Stimulated activated CD4-positive, alpha-beta T cell treated with anti-CD3 and anti-CD28 coated beads, Interleukin-15, amount 100 ng/mL, for 1 hour (primary cell): ENCODE data around the gene LPIN1.

Experiments
- DNase-seq, 2 donors: peaks; one replicate each; pipeline ENCODE4 v3.0.0-alpha.2; 2020; ENCODE audit warnings: low read depth in 1 of 2, low spot score in 1 of 2

LPIN1 gene

GRCh38 chr2:11746376-11746806 lies at the start of gene LPIN1:
Gene LPIN1, plus strand, starts transcription at chr2:11746632. Its CDS starts 18,910 bp downstream, at chr2:11765542.
- DNase-seq, result peak; percentile 80 to 84

- no peak for DNase-seq
Observed at GRCh38 chr2:11696736-11697102, 49.7 kb upstream of the LPIN1 start.

GRCh38 chr2:11697103-11697871 lies 49.1 kb upstream of the LPIN1 start:
- no peak for DNase-seq

GRCh38 chr2:11698009-11698922 lies 48.2 kb upstream of the LPIN1 start:
- DNase-seq, result no peak

- no peak for DNase-seq
Observed at GRCh38 chr2:11699686-11700670, 46.5 kb upstream of the LPIN1 start.

- DNase-seq, result no peak
Observed at GRCh38 chr2:11701206-11701605, 45.2 kb upstream of the LPIN1 start.

GRCh38 chr2:11701751-11702301 lies 44.6 kb upstream of the LPIN1 start:
- no peak for DNase-seq

- DNase-seq, result no peak
Observed at GRCh38 chr2:11702946-11703345, 43.5 kb upstream of the LPIN1 start.

GRCh38 chr2:11703700-11704099 lies 42.7 kb upstream of the LPIN1 start:
- DNase-seq, result no peak

- no peak for DNase-seq
Observed at GRCh38 chr2:11705063-11705462, 41.4 kb upstream of the LPIN1 start.

GRCh38 chr2:11705711-11706110 lies 40.7 kb upstream of the LPIN1 start:
- DNase-seq, result no peak

GRCh38 chr2:11708106-11708505 lies 38.3 kb upstream of the LPIN1 start:
- DNase-seq, result no peak

GRCh38 chr2:11709293-11709692 lies 37.1 kb upstream of the LPIN1 start:
- no peak for DNase-seq

GRCh38 chr2:11710210-11710609 lies 36.2 kb upstream of the LPIN1 start:
- DNase-seq, result no peak

GRCh38 chr2:11710632-11711353 lies 35.6 kb upstream of the LPIN1 start:
- no peak for DNase-seq

- no peak for DNase-seq
Observed at GRCh38 chr2:11711354-11711716, 35.1 kb upstream of the LPIN1 start.

- DNase-seq, result no peak
Observed at GRCh38 chr2:11711751-11712150, 34.7 kb upstream of the LPIN1 start.

- no peak for DNase-seq
Observed at GRCh38 chr2:11712866-11713265, 33.6 kb upstream of the LPIN1 start.

GRCh38 chr2:11713815-11714214 lies 32.6 kb upstream of the LPIN1 start:
- no peak for DNase-seq

- no peak for DNase-seq
Observed at GRCh38 chr2:11715987-11716652, 30.3 kb upstream of the LPIN1 start.
